Measurements from ENCODE around the gene PKN1.
"Not testable (repeated sequence)": the region's sequence is repeated elsewhere in the genome, so short reads cannot be mapped to it uniquely, and the experiment has no call there.

The PKN1 gene

GRCh38 chr19:14400951-14401431 is 32.1 kb upstream of the PKN1 start:
- no peak for TF ChIP-seq CTCF (IDR thresholded peaks at IDR 0.05)
- Histone ChIP-seq H3K27me3 (no peaks in the 10 kb centered on the region), H3K36me3 (peaks cover 68 to 83% (median 81%) of the 10 kb centered on the region in 3 donors), H3K4me3 (no peak overlapping the region), H3K9me3 (no peaks in the 10 kb centered on the region), H3K27ac (peak overlapping the region; percentile 42 to 60), H3K4me1 (peaks cover 0 to 21% (median 1%) of the 10 kb centered on the region in 4 donors)
- intact Hi-C loops (cut with DNase I; ENCODE audit: low total_unique reads), result loop anchor here (10.0 kb wide), 1 partner anchor 256 kb away; no protein-coding TSS in a partner anchor
- DNase-seq, result no peak

GRCh38 chr19:14401468-14402195 is 31.5 kb upstream of the PKN1 start:
- no peak for DNase-seq
- intact Hi-C loops (cut with DNase I; ENCODE audit: low total_unique reads), result loop anchor here (10.0 kb wide), 1 partner anchor 257 kb away; no protein-coding TSS in a partner anchor
- H3K27ac ChIP-seq, result peak overlapping the region; percentile 45 to 60
- H3K36me3 ChIP-seq, result peaks cover 65 to 83% (median 79%) of the 10 kb centered on the region in 3 donors
- H3K4me1 ChIP-seq, result peaks cover 0 to 26% (median 4%) of the 10 kb centered on the region in 4 donors
- no peaks in the 10 kb centered on the region for H3K27me3 ChIP-seq
- TF ChIP-seq CTCF (IDR thresholded peaks at IDR 0.05), result no peak
- no peak overlapping the region for H3K4me3 ChIP-seq
- H3K9me3 ChIP-seq, result no peaks in the 10 kb centered on the region

GRCh38 chr19:14402332-14403144 is 30.6 kb upstream of the PKN1 start:
- Histone ChIP-seq H3K4me1 (peaks cover 0 to 26% (median 5%) of the 10 kb centered on the region in 4 donors), H3K9me3 (no peaks in the 10 kb centered on the region), H3K36me3 (peaks cover 71 to 87% (median 82%) of the 10 kb centered on the region in 3 donors), H3K4me3 (no peak overlapping the region), H3K27ac (peak overlapping the region; percentile 45 to 60), H3K27me3 (no peaks in the 10 kb centered on the region)
- TF ChIP-seq CTCF (IDR thresholded peaks at IDR 0.05), result no peak
- intact Hi-C loops (cut with DNase I; ENCODE audit: low total_unique reads), result loop anchor here (10.0 kb wide), 1 partner anchor 258 kb away; no protein-coding TSS in a partner anchor
- DNase-seq, result peak; percentile 78 to 88

- Histone ChIP-seq H3K4me1 (peaks cover 0 to 26% (median 5%) of the 10 kb centered on the region in 4 donors), H3K27ac (peak overlapping the region in 1 of 2 donors; percentile 60), H3K36me3 (peaks cover 73 to 89% (median 85%) of the 10 kb centered on the region in 3 donors)
- H3K4me3 ChIP-seq, H3K9me3 ChIP-seq, DNase-seq, H3K27me3 ChIP-seq: not testable (repeated sequence)
- intact Hi-C loops (cut with DNase I; ENCODE audit: low total_unique reads), result loop anchor here (10.0 kb wide), 1 partner anchor 259 kb away; no protein-coding TSS in a partner anchor
Measured at GRCh38 chr19:14403145-14403930, 29.8 kb upstream of the PKN1 start.

- H3K27me3 ChIP-seq, result no peaks in the 10 kb centered on the region
- peaks cover 0 to 26% (median 5%) of the 10 kb centered on the region in 4 donors for H3K4me1 ChIP-seq
- no peaks in the 10 kb centered on the region for H3K9me3 ChIP-seq
- DNase-seq, result no peak
- peaks cover 78 to 96% (median 89%) of the 10 kb centered on the region in 3 donors for H3K36me3 ChIP-seq
- intact Hi-C loops (cut with DNase I; ENCODE audit: low total_unique reads), result loop anchor here (10.0 kb wide), 1 partner anchor 260 kb away; no protein-coding TSS in a partner anchor
- no peak overlapping the region for H3K27ac ChIP-seq
- no peak for TF ChIP-seq CTCF (IDR thresholded peaks at IDR 0.05)
- no peak overlapping the region for H3K4me3 ChIP-seq
Measured at GRCh38 chr19:14404312-14404711, 28.8 kb upstream of the PKN1 start.
